Caco-2 (cell line): ENCODE data around the gene SUPT6H. TPM values are rescaled to one million over a fixed set of nuclear protein-coding genes. Genes with fewer than 3 reads are reported as not detected.

ENCODE experiments used
- BruUV-seq: library from RNA; stranded (reverse); fragments of 400-500 nt; replicated peaks from 2 replicates; lab custom pipeline; 2021; lab: Mats Ljungman, UMichigan
- CTCF ChIA-PET: fragments of 300-600 bp; sonication (Branson Sonifier 250); formaldehyde crosslinking; loops from one replicate; lab custom pipeline; 2022; ENCODE audit warnings: antibody characterized with exemption; lab: Charles Lee
- POLR2A ChIA-PET: fragments of 300-600 bp; sonication (Branson Sonifier 250); formaldehyde crosslinking; loops from one replicate; lab custom pipeline; 2022; ENCODE audit warnings: antibody characterized with exemption; lab: Charles Lee
- DNase-seq, 2 experiments: peaks; one replicate each; pipeline versions ENCODE4 v3.0.0 to v3.0.0-alpha.2; 2020 to 2022
- H3K27me3 ChIP-seq: replicated peaks from 2 replicates; pipeline ENCODE4 v1.6.0; 2011; ENCODE audit warnings: low read length; ENCODE audit not compliant: control insufficient read depth, insufficient read depth
- H3K36me3 ChIP-seq: 2 replicates; pipeline ENCODE4 v1.5.1; 2011; ENCODE audit warnings: low read length; ENCODE audit not compliant: control insufficient read depth, insufficient read depth
- H3K4me1 ChIP-seq: fragments of 250-450 bp; sonication (Bioruptor Pico); 2 replicates; pipeline ENCODE4 v1.5.1; 2020; ENCODE audit warnings: mild to moderate bottlenecking
- H3K4me3 ChIP-seq: 2 replicates; pipeline ENCODE4 v1.5.1; 2011; ENCODE audit warnings: low read depth, mild to moderate bottlenecking, control low read depth, low read length
- H3K9me3 ChIP-seq: fragments of 250-450 bp; sonication (Bioruptor Pico); 2 replicates; pipeline ENCODE4 v1.5.1; 2020; ENCODE audit warnings: mild to moderate bottlenecking, moderate library complexity
- H3K27ac Mint-ChIP-seq: one replicate; pipeline ENCODE4 v1.8.0; 2022; ENCODE audit warnings: mixed read lengths; ENCODE audit not compliant: unreplicated experiment
- H3K27me3 Mint-ChIP-seq: one replicate; pipeline ENCODE4 v1.8.0; 2022; ENCODE audit warnings: mixed read lengths; ENCODE audit not compliant: insufficient read depth, unreplicated experiment
- H3K36me3 Mint-ChIP-seq: one replicate; pipeline ENCODE4 v1.8.0; 2022; ENCODE audit warnings: mild to moderate bottlenecking, mixed read lengths; ENCODE audit not compliant: insufficient read depth, unreplicated experiment
- H3K4me1 Mint-ChIP-seq: one replicate; pipeline ENCODE4 v1.8.0; 2022; ENCODE audit warnings: low read depth, mixed read lengths; ENCODE audit not compliant: unreplicated experiment
- H3K4me3 Mint-ChIP-seq: one replicate; pipeline ENCODE4 v1.8.0; 2022; ENCODE audit warnings: mild to moderate bottlenecking, moderate library complexity, mixed read lengths; ENCODE audit not compliant: unreplicated experiment
- H3K9me3 Mint-ChIP-seq: one replicate; pipeline ENCODE4 v1.8.0; 2022; ENCODE audit warnings: mixed read lengths; ENCODE audit not compliant: unreplicated experiment
- intact Hi-C: fragments of 100-400 bp; cut with micrococcal nuclease; formaldehyde crosslinking; loops from one replicate; pipeline ENCODE4 v1.10.0; 2022; ENCODE audit not compliant: unreplicated experiment
- total RNA-seq: library from RNA; stranded (reverse); gene quantifications from 2 replicates; pipeline ENCODE4 v1.2.3, GENCODE V29; 2022
- TF ChIP-seq, protein P1 (sequence below), 2 experiments: fragments of 200-600 bp in 1 of 2; IDR thresholded peaks; 1 replicate in 1 of 2; 2 replicates in 1 of 2; pipeline versions ENCODE4 v1.5.1 to v1.8.0; 2011 to 2022; ENCODE audit warnings: antibody characterized with exemption in 1 of 2, control low read depth in 1 of 2, inconsistent platforms in 1 of 2, low read depth in 1 of 2, low read length in 1 of 2, mild to moderate bottlenecking in 1 of 2, moderate library complexity in 1 of 2; ENCODE audit not compliant: insufficient read depth in 1 of 2, severe bottlenecking in 1 of 2, unreplicated experiment in 1 of 2

The SUPT6H gene
- total RNA-seq, 1 experiment from 2014 or later: 129 TPM

DNA sequence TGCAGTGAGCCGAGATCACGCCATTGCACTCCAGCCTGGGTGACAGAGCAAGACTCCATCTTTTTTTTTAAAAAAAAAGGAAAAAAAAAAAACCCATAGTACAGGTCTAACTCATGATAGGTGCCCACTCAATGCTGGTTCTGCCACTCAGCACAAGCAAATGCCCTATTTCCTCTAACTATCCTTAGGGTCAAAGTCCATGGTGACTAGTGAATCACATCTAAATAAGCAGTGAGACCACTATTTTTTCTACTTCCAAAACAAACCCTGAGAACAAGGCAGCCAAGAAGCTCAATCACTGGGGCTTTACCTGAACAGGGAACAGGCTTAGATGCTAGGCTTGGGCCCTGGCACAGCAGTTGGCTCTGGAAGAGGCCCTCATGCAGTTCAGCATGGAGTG lies 20.4 kb upstream of the SUPT6H start:
- no TSS peak for BruUV-seq
- intact Hi-C loops: loop anchor here (10.0 kb wide), 1 partner anchor 47 kb away; the partner anchor contains the start of gene SPAG5
- Histone ChIP-seq H3K9me3 (no peaks in the 10 kb centered on the region), H3K36me3 (peaks cover 10% of the 10 kb centered on the region), H3K4me3 (no peak overlapping the region), H3K4me1 (peaks cover 17% of the 10 kb centered on the region), H3K27me3 (no peaks in the 10 kb centered on the region)
- ChIA-PET POLR2A (no interaction called here), CTCF (no interaction called here)
- Mint-ChIP-seq H3K9me3 (no peaks in the 10 kb centered on the region), H3K36me3 (peaks cover 82% of the 10 kb centered on the region), H3K27ac (no peak overlapping the region), H3K4me1 (peaks cover 24% of the 10 kb centered on the region), H3K27me3 (no peaks in the 10 kb centered on the region), H3K4me3 (no peak overlapping the region)
- TF ChIP-seq, protein P1, sequence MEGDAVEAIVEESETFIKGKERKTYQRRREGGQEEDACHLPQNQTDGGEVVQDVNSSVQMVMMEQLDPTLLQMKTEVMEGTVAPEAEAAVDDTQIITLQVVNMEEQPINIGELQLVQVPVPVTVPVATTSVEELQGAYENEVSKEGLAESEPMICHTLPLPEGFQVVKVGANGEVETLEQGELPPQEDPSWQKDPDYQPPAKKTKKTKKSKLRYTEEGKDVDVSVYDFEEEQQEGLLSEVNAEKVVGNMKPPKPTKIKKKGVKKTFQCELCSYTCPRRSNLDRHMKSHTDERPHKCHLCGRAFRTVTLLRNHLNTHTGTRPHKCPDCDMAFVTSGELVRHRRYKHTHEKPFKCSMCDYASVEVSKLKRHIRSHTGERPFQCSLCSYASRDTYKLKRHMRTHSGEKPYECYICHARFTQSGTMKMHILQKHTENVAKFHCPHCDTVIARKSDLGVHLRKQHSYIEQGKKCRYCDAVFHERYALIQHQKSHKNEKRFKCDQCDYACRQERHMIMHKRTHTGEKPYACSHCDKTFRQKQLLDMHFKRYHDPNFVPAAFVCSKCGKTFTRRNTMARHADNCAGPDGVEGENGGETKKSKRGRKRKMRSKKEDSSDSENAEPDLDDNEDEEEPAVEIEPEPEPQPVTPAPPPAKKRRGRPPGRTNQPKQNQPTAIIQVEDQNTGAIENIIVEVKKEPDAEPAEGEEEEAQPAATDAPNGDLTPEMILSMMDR (IDR thresholded peaks at IDR 0.05; ENCODE audit: insufficient read depth in 1 of 2, low read depth in 1 of 2, low read length in 1 of 2, severe bottlenecking in 1 of 2, unreplicated experiment in 1 of 2): no peak
- DNase-seq: no peak

DNA sequence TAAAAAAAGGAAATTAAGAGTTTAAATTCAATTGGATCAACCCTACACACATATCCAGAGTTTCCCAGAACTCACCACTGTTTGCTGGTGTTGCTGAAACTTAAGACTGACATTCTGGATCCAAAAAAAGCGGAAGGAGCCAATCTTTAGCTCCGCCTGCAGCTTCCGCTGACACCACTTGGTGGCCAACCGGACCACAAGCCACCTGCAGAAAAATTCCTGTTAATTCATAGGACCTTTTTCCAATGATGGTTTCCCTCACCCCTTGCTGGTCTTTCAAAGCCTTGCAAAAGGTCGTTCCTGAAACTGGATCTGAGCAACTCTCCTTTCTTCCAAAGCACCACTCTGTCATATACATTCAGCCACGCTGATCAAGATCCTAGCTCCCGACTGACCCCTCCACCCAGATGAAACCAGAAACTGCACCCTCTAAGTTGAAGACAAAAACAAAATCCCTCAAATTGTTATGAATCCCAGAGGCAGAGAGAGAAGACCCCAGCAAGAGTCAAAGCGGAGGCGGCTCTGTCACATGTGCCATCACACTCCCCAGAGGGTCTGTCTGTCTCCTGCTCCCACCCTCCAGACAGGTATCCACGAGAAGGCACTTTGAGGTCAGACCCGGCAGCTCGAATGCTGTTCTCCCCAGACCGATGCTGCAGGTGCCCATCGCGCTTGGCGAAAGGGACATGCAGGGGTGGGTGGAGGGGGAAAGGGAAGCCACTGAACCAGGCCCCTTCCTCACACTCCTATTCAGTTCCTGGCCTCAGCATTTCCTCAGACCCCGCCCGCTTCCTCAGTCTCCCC lies 17.8 kb upstream of the SUPT6H start:
- Mint-ChIP-seq H3K4me3 (peak overlapping the region; percentile 94), H3K27me3 (no peaks in the 10 kb centered on the region), H3K9me3 (no peaks in the 10 kb centered on the region), H3K27ac (peak overlapping the region; percentile 85), H3K4me1 (peaks cover 26% of the 10 kb centered on the region), H3K36me3 (peaks cover 78% of the 10 kb centered on the region)
- no peaks in the 10 kb centered on the region for H3K9me3 ChIP-seq
- DNase-seq: peak; percentile 68 to 70
- intact Hi-C loops: loop anchor here (2.0 to 10.0 kb wide), 3 partner anchors 49 to 83 kb away; partner anchors contain the start of genes RPL23A, SPAG5 and TLCD1
- ChIA-PET CTCF (interaction anchor here (0.6 to 2.6 kb wide), 14 partner anchors 18 to 251 kb away, joined by 3 to 26 read pairs (median 4); partner anchors contain the start of genes PIGS, RPL23A, SDF2 and SUPT6H), POLR2A (interaction anchor here (0.6 to 2.2 kb wide), 11 partner anchors 12 to 101 kb away, joined by 4 to 13 read pairs (median 7); partner anchors contain the start of genes PIGS, RPL23A, SDF2 and SUPT6H)
- H3K4me3 ChIP-seq: peak overlapping the region; percentile 69
- BruUV-seq: no TSS peak
- TF ChIP-seq, protein P1 (IDR thresholded peaks at IDR 0.05; ENCODE audit: insufficient read depth in 1 of 2, low read depth in 1 of 2, low read length in 1 of 2, severe bottlenecking in 1 of 2, unreplicated experiment in 1 of 2): peak; percentile 70 to 75
- H3K27me3 ChIP-seq: no peaks in the 10 kb centered on the region
- H3K36me3 ChIP-seq: peaks cover 5% of the 10 kb centered on the region; the same call in 1 of the 2 replicates
- peaks cover 23% of the 10 kb centered on the region for H3K4me1 ChIP-seq
